Measurements from ENCODE around the gene PMM2. TPM values are rescaled to one million over a fixed set of nuclear protein-coding genes. Genes with fewer than 3 reads are reported as not detected.

Gene PMM2
- total and polyA plus RNA-seq, 2 donors (not counting 1 experiment from before 2014, with no cell fraction given): 15.8 to 47.5 TPM

DNA sequence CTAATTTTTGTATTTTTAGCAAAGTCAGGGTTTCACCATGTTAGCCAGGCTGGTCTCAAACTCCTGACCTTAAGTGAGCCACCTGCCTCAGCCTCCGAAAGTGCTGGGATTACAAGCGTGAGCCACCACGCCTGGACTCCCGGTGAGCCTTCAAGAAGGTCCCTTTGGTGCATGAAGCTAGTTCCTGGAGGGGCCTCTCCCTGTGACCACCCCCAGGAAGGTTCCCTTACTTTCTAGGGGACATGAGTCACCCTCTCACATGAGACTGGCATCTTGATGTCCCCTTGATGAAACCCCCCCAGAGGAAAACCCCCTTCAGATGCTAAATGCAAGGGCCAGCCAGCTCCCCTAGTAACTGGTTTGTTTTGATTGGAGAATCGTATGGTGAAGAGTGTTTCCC, 58.3 kb downstream of the PMM2 start:
- WGBS (ENCODE audit: insufficient coverage): 68% methylated on average over 4 of the region's 5 CpGs
- H2AFZ ChIP-seq (ENCODE audit: insufficient read depth, low read depth, low read length, poor library complexity, severe bottlenecking): no peak overlapping the region

DNA sequence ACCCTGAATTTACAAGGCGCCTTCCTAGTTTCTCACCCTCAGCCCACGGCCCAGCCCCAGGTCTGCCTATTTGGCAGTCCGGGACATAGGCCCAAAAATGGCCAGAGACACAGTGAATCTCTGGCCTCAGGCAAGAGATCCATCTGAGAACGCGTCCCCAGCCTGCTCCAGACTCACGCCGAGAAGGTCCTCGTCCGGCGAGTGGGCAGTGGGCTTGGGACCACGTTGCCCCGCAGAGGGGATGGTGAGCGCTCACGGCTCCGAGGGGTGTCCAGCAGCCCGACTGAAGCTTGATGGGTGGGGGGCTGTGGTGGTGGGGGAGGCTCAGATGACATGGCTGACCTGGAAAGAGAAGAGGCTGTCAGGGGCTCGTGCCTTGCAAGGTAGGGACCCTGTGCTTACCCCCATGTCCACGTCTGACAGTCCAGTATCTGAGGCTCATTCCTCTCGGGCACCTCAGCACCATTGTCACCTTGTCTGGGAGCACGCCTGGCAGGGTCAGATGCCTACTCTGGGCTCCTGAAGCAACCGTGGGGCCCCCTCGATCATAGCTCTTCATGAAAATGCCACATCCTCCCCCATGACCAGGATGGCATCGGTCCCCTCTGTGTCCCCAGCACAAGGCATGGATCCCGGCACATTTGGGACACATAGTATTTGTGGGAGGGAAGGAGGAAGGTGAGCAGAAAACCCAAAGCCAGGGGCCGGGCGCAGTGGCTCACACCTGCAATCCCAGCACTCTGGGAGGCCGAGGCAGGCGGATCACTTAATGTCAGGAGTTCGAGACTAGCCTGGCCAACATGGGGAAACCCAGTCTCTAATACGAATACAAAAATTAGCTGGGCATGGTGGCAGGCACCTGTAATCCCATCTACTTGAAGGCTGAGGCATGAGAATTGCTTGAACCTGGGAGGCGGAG, 61.6 kb downstream of the PMM2 start:
- no peaks in the 10 kb centered on the region for H3K9me3 ChIP-seq (ENCODE audit: control extremely low read depth in 1 of 3, control insufficient read depth in 2 of 3, insufficient read depth in 1 of 3, low read length in 2 of 3)
- peaks cover 49% of the 10 kb centered on the region for H4K20me1 ChIP-seq (ENCODE audit: control insufficient read depth, insufficient read depth, low read length, poor library complexity, severe bottlenecking)
- H3K36me3 ChIP-seq (replicated peaks in 1 of 2; ENCODE audit: control extremely low read depth in 1 of 2, control insufficient read depth in 1 of 2, extremely low read depth in 1 of 2, insufficient read depth in 2 of 2, low read length in 1 of 2): peaks cover 2 to 28% of the 10 kb centered on the region in 2 experiments
- TF ChIP-seq, protein P1, sequence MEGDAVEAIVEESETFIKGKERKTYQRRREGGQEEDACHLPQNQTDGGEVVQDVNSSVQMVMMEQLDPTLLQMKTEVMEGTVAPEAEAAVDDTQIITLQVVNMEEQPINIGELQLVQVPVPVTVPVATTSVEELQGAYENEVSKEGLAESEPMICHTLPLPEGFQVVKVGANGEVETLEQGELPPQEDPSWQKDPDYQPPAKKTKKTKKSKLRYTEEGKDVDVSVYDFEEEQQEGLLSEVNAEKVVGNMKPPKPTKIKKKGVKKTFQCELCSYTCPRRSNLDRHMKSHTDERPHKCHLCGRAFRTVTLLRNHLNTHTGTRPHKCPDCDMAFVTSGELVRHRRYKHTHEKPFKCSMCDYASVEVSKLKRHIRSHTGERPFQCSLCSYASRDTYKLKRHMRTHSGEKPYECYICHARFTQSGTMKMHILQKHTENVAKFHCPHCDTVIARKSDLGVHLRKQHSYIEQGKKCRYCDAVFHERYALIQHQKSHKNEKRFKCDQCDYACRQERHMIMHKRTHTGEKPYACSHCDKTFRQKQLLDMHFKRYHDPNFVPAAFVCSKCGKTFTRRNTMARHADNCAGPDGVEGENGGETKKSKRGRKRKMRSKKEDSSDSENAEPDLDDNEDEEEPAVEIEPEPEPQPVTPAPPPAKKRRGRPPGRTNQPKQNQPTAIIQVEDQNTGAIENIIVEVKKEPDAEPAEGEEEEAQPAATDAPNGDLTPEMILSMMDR (IDR thresholded peaks at IDR 0.05): no peak
- TF ChIP-seq EZH2 (IDR thresholded peaks at IDR 0.05; ENCODE audit: borderline replicate concordance, insufficient read depth, low read depth, low read length, poor library complexity, severe bottlenecking): no peak
- H3K27ac ChIP-seq (ENCODE audit: low read length in 2 of 2): no peak overlapping the region
- no peak overlapping the region for H3K4me2 ChIP-seq (replicated peaks; ENCODE audit: low read depth, low read length, poor library complexity, severe bottlenecking)
- Mint-ChIP-seq H3K4me3 (no peak overlapping the region), H3K4me1 (peaks cover 22% of the 10 kb centered on the region), H3K27ac (no peak overlapping the region), H3K27me3 (no peaks in the 10 kb centered on the region), H3K9me3 (ENCODE audit: insufficient read depth) (no peaks in the 10 kb centered on the region)
- no peak overlapping the region for H2AFZ ChIP-seq (ENCODE audit: insufficient read depth, low read depth, low read length, poor library complexity, severe bottlenecking)
- ChIA-PET POLR2A (no interaction called here), CTCF (no interaction called here)
- intact Hi-C loops (cut with micrococcal nuclease): no loop called here
- DNase-seq: no peak
- ATAC-seq (ENCODE audit: low read depth): no peak
- H3K4me3 ChIP-seq (ENCODE audit: control extremely low read depth in 1 of 5, extremely low read depth in 1 of 5, insufficient read depth in 1 of 5, low read depth in 2 of 5, low read length in 4 of 5): no peak overlapping the region
- no peaks in the 10 kb centered on the region for H3K27me3 ChIP-seq (replicated peaks in 1 of 4; ENCODE audit: control extremely low read depth in 1 of 4, control insufficient read depth in 3 of 4, insufficient read depth in 4 of 4, low read length in 3 of 4)
- H3K4me1 ChIP-seq (ENCODE audit: control insufficient read depth in 2 of 2, insufficient read depth in 2 of 2, low read length in 2 of 2): peaks cover 1 to 5% of the 10 kb centered on the region in 2 donors
- WGBS (ENCODE audit: insufficient coverage): 94% methylated on average over 29 of the region's 31 CpGs
- no peak overlapping the region for H3K9ac ChIP-seq (ENCODE audit: low read length)
- H3K79me2 ChIP-seq (ENCODE audit: control insufficient read depth, insufficient read depth, low read length): peaks cover 34% of the 10 kb centered on the region

More for the DNA sequence above, 58.3 kb downstream of the PMM2 start:
- H3K9ac ChIP-seq (ENCODE audit: low read length): no peak overlapping the region
- intact Hi-C loops (cut with micrococcal nuclease): no loop called here
- no peak overlapping the region for H3K4me3 ChIP-seq (ENCODE audit: control extremely low read depth in 1 of 5, extremely low read depth in 1 of 5, insufficient read depth in 1 of 5, low read depth in 2 of 5, low read length in 4 of 5)
- TF ChIP-seq, protein P1 (IDR thresholded peaks at IDR 0.05): no peak
- no peak for TF ChIP-seq EZH2 (IDR thresholded peaks at IDR 0.05; ENCODE audit: borderline replicate concordance, insufficient read depth, low read depth, low read length, poor library complexity, severe bottlenecking)
- ChIA-PET CTCF (interaction anchor here (3.1 kb wide), 1 partner anchor 24 kb away, joined by 12 read pairs; no protein-coding TSS in a partner anchor), POLR2A (no interaction called here)
- no peaks in the 10 kb centered on the region for H3K9me3 Mint-ChIP-seq (ENCODE audit: insufficient read depth)
- H3K36me3 ChIP-seq (replicated peaks in 1 of 2; ENCODE audit: control extremely low read depth in 1 of 2, control insufficient read depth in 1 of 2, extremely low read depth in 1 of 2, insufficient read depth in 2 of 2, low read length in 1 of 2): peaks cover 2 to 36% of the 10 kb centered on the region in 2 experiments
- no peak overlapping the region for H3K27ac ChIP-seq (ENCODE audit: low read length in 2 of 2)
- ATAC-seq (ENCODE audit: low read depth) (no peak), DNase-seq (no peak)
- no peak overlapping the region for H3K4me3 Mint-ChIP-seq
- H3K27me3 Mint-ChIP-seq: no peaks in the 10 kb centered on the region
- peaks cover 4% of the 10 kb centered on the region for H3K79me2 ChIP-seq (ENCODE audit: control insufficient read depth, insufficient read depth, low read length)
- no peaks in the 10 kb centered on the region for H3K4me1 ChIP-seq (ENCODE audit: control insufficient read depth in 2 of 2, insufficient read depth in 2 of 2, low read length in 2 of 2)
- no peaks in the 10 kb centered on the region for H3K27me3 ChIP-seq (replicated peaks in 1 of 4; ENCODE audit: control extremely low read depth in 1 of 4, control insufficient read depth in 3 of 4, insufficient read depth in 4 of 4, low read length in 3 of 4)
- peaks cover 19% of the 10 kb centered on the region for H4K20me1 ChIP-seq (ENCODE audit: control insufficient read depth, insufficient read depth, low read length, poor library complexity, severe bottlenecking)
- H3K27ac Mint-ChIP-seq: no peak overlapping the region
- H3K4me1 Mint-ChIP-seq: peaks cover 14% of the 10 kb centered on the region
- no peak overlapping the region for H3K4me2 ChIP-seq (replicated peaks; ENCODE audit: low read depth, low read length, poor library complexity, severe bottlenecking)
- no peaks in the 10 kb centered on the region for H3K9me3 ChIP-seq (ENCODE audit: control extremely low read depth in 1 of 3, control insufficient read depth in 2 of 3, insufficient read depth in 1 of 3, low read length in 2 of 3)

All from B cell (primary cell).